GM19238 (cell line): ENCODE results near the gene HPN.

Source experiments
- DNase-seq: peaks from one replicate; pipeline ENCODE4 v3.0.0; 2011; ENCODE audit warnings: low spot score; ENCODE audit not compliant: insufficient read length

HPN gene

GRCh38 chr19:35080613-35081170 is 39.2 kb downstream of the HPN start:
- DNase-seq: no peak

- DNase-seq: no peak
These were observed 39.7 kb downstream of the HPN start for GRCh38 chr19:35081201-35081600.

- no peak for DNase-seq
These were observed 42.4 kb downstream of the HPN start for GRCh38 chr19:35083691-35084508.

GRCh38 chr19:35084509-35084762 is 42.9 kb downstream of the HPN start:
- DNase-seq: no peak

- peak; percentile 51 for DNase-seq
These were observed 44.4 kb downstream of the HPN start for GRCh38 chr19:35085947-35086346.

- DNase-seq: no peak
These were observed 44.9 kb downstream of the HPN start for GRCh38 chr19:35086455-35086854.

GRCh38 chr19:35087393-35087792 is 45.9 kb downstream of the HPN start:
- DNase-seq: no peak

- no peak for DNase-seq
These were observed 46.8 kb downstream of the HPN start for GRCh38 chr19:35088131-35088913.

- DNase-seq: no peak
These were observed 48.0 kb downstream of the HPN start for GRCh38 chr19:35089554-35089953.

GRCh38 chr19:35090160-35090505 is 48.6 kb downstream of the HPN start:
- no peak for DNase-seq

GRCh38 chr19:35090506-35091214 is 49.1 kb downstream of the HPN start:
- DNase-seq: peak; percentile 50

- DNase-seq: no peak
These were observed 51.9 kb downstream of the HPN start for GRCh38 chr19:35093430-35093829.

GRCh38 chr19:35093941-35094647 is 52.6 kb downstream of the HPN start:
- no peak for DNase-seq

GRCh38 chr19:35094656-35095055 is 53.1 kb downstream of the HPN start:
- no peak for DNase-seq

- no peak for DNase-seq
These were observed 54.3 kb downstream of the HPN start for GRCh38 chr19:35095667-35096368.

- no peak for DNase-seq
These were observed 57.0 kb downstream of the HPN start for GRCh38 chr19:35098413-35099049.

GRCh38 chr19:35099155-35099896 is 57.8 kb downstream of the HPN start:
- no peak for DNase-seq

- DNase-seq: no peak
These were observed 58.4 kb downstream of the HPN start for GRCh38 chr19:35099897-35100275.
